HG03439 (cell line): ENCODE results near the gene MRPS7.

Experiments
- ATAC-seq: cut with Tn5 transposase; IDR thresholded peaks from one replicate; pipeline ENCODE4 v1.9.1; 2021; ENCODE audit warnings: mild to moderate bottlenecking, moderate library complexity; ENCODE audit not compliant: unreplicated experiment

The MRPS7 gene

DNA sequence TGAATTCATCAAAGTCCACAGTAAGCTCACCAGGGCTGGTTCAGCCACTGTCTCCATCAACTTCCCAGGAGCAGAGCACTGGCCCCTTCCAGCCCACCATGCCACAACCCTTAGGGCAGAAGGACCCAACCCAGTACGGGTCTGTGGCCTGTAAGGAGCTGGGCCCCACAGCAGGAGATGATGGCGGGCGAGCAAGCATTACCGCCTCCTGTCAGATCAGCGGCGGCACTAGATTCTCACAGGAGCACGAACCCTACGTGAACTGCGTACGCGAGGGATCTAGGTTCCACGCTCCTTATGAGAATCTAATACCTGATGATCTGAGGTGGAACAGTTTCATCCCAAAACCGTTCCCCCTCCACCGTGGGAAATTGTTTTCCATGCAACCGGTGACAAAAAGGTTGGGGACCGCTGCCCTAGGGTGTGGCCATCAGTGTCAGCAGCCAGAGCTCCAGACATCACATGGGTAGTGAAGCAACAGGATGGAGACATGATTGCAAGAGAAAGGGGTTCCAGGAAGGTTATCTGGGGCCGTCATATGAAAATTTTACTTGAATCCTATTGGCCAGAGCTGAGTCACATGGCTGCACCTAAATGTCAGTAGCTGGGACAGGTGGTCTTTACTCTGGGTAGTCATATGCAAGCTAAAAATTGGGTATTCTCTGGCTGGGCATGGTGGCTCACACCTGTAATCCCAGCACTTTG is 40.0 kb downstream of the MRPS7 start:
- ATAC-seq = no peak

DNA sequence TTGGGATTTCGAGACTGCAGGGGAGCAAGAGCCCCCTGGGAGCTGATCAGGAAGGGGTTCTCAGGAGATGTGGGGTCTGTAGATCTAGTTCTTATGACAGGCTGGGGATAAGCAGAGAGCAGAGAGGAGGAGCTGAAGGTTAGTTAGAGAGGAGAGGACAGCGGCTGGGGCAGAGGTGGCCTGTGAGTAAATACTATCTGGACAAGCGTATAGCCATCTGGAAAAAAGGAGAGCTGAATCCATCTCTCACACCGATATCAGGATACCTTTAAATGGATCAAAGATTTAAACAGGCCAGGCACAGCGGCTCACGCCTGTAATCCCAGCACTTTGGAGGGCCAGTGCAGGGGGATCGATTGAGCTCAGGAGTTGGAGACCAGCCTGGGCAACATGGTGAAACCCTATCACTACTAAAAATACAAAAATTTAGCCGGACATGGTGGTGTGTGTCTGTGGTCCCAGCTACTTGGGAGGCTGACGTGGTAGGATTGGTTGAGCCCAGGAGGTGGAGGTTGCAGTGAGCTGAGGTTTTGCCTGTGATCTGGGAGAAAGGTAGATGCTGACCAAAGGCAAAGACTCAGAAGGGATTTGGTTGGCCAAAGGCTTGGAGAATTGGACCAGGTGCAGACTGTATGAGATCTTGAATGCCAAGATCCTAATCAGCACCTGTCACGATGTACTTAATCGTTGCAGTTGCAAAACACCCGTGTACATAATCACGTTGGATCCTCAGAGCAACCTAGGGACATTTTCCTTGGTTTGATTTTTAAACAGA is 46.5 kb downstream of the MRPS7 start:
- ATAC-seq = no peak

DNA sequence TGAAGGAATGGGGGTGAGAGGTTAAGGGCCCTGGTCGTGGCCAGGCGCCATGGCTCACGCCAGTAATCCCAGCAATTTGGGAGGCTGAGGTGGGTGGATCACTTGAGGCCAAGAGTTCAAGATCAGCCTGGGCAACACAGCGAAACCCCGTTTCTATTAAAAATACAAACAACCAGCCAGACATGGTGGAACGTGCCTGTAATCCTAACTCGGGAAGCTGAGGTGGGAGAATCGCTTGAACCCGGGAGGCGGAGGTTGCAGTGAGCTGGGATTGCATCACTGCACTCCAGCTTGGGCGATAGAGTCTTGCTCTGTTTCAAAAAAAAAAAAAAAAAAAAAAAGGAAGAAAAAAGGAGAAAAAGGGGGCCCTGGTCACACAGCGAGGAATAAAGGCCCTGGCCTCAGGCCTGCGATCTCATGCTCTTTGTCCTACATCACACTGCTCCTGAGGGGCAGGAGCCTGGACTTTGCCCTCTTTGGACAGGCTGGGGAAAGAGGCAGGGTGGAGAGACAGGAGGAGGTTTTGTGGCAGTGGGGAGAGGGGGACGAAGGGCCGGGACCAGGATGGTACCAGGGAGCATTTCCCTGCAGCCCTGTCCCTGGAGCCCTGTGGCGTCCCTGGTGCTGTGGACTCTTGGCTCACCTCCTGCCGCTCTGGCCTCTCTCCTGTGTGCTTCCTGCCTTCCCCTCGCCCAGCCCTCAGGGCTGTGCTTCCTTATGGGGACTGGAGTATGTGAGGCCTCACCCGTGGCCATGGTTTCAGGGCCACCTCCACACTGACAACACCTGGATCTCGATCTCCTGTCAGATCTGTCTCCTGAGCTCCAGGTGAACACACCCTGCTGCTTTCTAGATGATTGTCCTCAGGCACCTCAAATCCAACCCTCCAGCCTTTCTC is 47.3 kb downstream of the MRPS7 start:
- no peak for ATAC-seq

DNA sequence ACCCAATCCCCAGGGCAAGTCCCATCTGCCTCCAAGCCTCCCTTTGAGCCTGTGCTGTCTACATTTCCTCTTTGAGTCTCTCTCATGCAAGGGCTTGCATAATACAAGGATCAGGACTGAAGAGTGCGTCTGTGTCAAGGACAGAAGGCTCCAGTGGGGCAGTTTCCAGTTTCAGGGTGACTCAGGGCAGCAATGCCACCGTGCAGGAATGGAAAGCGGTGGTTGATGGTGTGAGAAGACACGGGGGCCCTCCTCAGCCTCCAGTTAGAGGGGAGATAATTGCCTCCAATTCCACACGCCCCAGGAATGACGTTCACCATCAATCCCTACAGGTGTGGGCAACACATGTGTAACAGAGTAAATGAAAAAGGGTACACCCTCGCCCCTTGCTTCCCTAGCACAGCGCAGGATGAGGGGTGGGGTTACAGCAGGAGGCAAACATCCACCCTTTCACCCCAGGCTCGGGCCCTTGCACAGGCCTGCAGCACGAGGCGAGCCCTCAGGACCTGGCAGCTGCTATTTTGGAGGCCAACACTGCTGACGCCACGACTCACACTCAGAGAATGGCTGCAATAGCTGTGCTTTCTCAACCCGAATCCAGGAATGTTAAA is 52.4 kb downstream of the MRPS7 start:
- ATAC-seq = peak; percentile 48

DNA sequence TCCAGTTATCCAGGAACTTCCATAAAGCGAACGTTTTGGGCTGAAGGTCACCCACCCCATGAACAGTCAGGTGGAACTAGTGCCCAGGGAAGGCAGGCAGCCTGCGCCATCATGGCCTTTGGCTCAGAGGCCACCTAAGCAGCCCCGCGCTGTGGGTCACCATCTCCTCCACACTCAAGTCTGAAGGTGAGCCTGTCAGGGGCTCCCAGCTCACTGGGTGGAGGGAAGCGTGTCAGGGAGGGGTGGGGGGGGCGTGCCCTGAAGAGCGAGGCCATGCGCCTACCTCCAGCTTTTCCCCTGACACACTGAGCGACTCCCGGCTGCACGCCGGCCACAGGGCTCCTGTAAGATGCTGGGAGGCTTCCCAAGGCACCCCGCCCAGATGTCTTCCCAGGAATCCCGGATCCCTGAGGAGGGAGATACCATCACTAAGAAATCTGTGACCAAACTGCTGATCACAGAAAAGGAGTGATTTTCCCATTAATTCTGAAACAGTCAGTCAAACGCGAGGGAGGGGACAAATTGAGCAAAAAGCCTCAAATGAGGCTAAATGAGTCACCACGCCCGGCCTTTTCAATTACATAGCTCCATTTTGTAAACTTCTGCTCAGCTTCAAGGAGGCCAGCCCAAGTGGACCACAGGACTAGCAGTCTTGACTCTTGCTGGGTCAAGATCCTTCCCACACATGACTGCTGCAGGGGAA is 54.0 kb downstream of the MRPS7 start:
- ATAC-seq = no peak
